GM21786 (cell line): ENCODE data around the gene SYNDIG1L.
"Not testable (repeated sequence)": the region's sequence is repeated elsewhere in the genome, so short reads cannot be mapped to it uniquely, and the experiment has no call there.

Experiments used
- ATAC-seq: cut with Tn5 transposase; IDR thresholded peaks from one replicate; pipeline ENCODE4 v1.9.1; 2021; ENCODE audit not compliant: unreplicated experiment

The SYNDIG1L gene

GRCh38 chr14:74426202-74426582 lies at the start of gene SYNDIG1L:
Gene SYNDIG1L, minus strand, starts transcription at chr14:74426210. Its CDS starts 16,466 bp downstream, at chr14:74409744.
- no peak for ATAC-seq

- ATAC-seq: no peak
Measured at GRCh38 chr14:74475678-74476077, 49.7 kb upstream of the SYNDIG1L start.

GRCh38 chr14:74474376-74474775 lies 48.4 kb upstream of the SYNDIG1L start:
- ATAC-seq: no peak

GRCh38 chr14:74472601-74473000 lies 46.6 kb upstream of the SYNDIG1L start:
- no peak for ATAC-seq

GRCh38 chr14:74469548-74470518 lies 43.8 kb upstream of the SYNDIG1L start:
- ATAC-seq: no peak

GRCh38 chr14:74468513-74468912 lies 42.5 kb upstream of the SYNDIG1L start:
- ATAC-seq: no peak

GRCh38 chr14:74465335-74465734 lies 39.3 kb upstream of the SYNDIG1L start:
- ATAC-seq: no peak

- no peak for ATAC-seq
Measured at GRCh38 chr14:74464785-74465184, 38.8 kb upstream of the SYNDIG1L start.

GRCh38 chr14:74463697-74464096 lies 37.7 kb upstream of the SYNDIG1L start:
- no peak for ATAC-seq

GRCh38 chr14:74462993-74463392 lies 37.0 kb upstream of the SYNDIG1L start:
- ATAC-seq: no peak

GRCh38 chr14:74459976-74460375 lies 34.0 kb upstream of the SYNDIG1L start:
- no peak for ATAC-seq

GRCh38 chr14:74459289-74459946 lies 33.4 kb upstream of the SYNDIG1L start:
- no peak for ATAC-seq

GRCh38 chr14:74457565-74457895 lies 31.5 kb upstream of the SYNDIG1L start:
- no peak for ATAC-seq

GRCh38 chr14:74456684-74457564 lies 30.9 kb upstream of the SYNDIG1L start:
- no peak for ATAC-seq

GRCh38 chr14:74454397-74454796 lies 28.4 kb upstream of the SYNDIG1L start:
- ATAC-seq: not testable (repeated sequence)

- no peak for ATAC-seq
Measured at GRCh38 chr14:74444866-74445265, 18.9 kb upstream of the SYNDIG1L start.

GRCh38 chr14:74442757-74443156 lies 16.7 kb upstream of the SYNDIG1L start:
- ATAC-seq: no peak

GRCh38 chr14:74441113-74441512 lies 15.1 kb upstream of the SYNDIG1L start:
- ATAC-seq: no peak

- no peak for ATAC-seq
Measured at GRCh38 chr14:74438351-74438915, 12.4 kb upstream of the SYNDIG1L start.

GRCh38 chr14:74437496-74438053 lies 11.6 kb upstream of the SYNDIG1L start:
- ATAC-seq: no peak

GRCh38 chr14:74434294-74434693 lies 8.3 kb upstream of the SYNDIG1L start:
- no peak for ATAC-seq
